GM13977 (cell line): Measurements from ENCODE around the gene WEE2.

Source experiments
- DNase-seq: peaks from one replicate; pipeline ENCODE4 v3.0.0; 2012; ENCODE audit warnings: low spot score
- in situ Hi-C: fragments of 300-500 bp; cut with MboI; formaldehyde crosslinking; loops from one replicate; pipeline ENCODE4 v1.12.0; 2022; ENCODE audit warnings: low sequenced_read_pairs, low pct_unique_long_range_greater_than_20kb, mixed read lengths, inconsistent platforms; ENCODE audit not compliant: unreplicated experiment
- TF ChIP-seq, protein P1 (sequence below): IDR thresholded peaks from 2 replicates; pipeline ENCODE4 v1.5.1; 2012; ENCODE audit warnings: mild to moderate bottlenecking, control low read depth; ENCODE audit not compliant: insufficient read depth; ENCODE audit errors: extremely low read depth, missing control alignments

Gene WEE2

DNA sequence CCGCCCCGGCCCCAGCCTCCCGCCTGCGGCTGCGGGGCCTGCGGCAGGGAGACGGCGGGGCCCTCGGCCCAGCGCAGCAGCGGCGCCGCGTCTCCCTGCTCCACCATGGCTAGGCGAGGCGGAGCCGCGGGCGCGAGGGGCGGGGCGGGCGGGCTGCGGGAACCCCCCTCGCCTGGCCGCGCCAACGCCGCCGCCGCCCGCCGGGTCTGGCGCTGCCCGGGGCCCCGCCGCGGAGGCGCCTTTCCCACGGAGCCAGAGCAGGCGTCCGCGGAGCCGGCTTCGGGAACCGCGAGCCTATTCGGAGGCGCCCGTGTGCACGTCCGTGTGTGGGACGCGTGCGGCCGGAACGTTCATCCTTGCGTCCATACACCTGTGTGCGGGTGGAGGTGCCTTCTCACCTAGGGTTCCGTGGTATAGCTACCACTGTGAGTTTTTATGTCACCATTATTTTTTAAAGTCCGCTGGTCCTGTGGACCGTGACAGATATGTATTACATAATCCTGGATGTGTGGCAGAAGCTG is 6.0 kb upstream of the WEE2 start, which contains the start of gene DENND11:
TSS of gene DENND11 (minus strand) at position 120 of the 521 bp plus-strand sequence. CDS start at position 107, 13 bp downstream.
- in situ Hi-C loops, result no loop called here
- TF ChIP-seq, protein P1, sequence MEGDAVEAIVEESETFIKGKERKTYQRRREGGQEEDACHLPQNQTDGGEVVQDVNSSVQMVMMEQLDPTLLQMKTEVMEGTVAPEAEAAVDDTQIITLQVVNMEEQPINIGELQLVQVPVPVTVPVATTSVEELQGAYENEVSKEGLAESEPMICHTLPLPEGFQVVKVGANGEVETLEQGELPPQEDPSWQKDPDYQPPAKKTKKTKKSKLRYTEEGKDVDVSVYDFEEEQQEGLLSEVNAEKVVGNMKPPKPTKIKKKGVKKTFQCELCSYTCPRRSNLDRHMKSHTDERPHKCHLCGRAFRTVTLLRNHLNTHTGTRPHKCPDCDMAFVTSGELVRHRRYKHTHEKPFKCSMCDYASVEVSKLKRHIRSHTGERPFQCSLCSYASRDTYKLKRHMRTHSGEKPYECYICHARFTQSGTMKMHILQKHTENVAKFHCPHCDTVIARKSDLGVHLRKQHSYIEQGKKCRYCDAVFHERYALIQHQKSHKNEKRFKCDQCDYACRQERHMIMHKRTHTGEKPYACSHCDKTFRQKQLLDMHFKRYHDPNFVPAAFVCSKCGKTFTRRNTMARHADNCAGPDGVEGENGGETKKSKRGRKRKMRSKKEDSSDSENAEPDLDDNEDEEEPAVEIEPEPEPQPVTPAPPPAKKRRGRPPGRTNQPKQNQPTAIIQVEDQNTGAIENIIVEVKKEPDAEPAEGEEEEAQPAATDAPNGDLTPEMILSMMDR, result no peak
- DNase-seq, result peak; percentile 84

DNA sequence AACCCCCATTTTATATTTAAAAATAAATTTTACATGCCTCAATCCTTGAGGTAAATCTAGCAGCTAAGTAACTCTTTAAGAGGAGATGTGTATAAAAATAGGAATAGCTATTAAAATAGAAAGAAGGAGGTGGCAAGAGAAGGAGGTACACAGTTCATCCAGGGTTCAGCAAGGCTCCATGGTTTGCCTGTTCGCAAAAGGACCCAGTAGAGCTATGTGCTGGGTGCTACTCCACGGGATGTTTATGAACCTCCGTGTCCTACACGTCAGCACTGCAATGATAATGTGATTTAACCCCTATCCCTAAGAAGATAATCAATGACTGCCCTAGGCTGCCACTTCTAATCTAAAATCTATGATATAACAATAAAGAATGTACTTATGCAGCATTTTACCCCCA is 5.3 kb upstream of the WEE2 start:
- TF ChIP-seq, protein P1, result no peak
- in situ Hi-C loops, result no loop called here
- no peak for DNase-seq

DNA sequence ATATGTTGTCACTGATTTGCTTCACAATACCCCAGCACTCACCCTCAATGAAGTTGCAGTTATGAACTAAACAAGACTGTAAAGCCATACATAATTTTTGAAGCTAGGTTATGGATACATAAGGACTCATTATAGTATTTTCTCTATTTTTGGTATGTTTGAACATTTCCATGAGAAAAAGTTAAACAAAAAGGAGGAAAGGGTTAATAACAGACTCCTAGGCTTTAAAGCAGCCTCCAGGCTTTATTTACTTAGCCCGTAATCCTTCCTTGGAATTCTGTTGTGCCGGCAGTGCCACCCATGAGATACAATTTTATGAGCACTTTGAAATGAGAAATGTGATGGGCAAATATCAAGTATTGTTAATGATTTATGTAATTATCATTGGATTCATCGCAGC is 4.0 kb upstream of the WEE2 start:
- TF ChIP-seq, protein P1, result no peak
- in situ Hi-C loops, result no loop called here
- no peak for DNase-seq

DNA sequence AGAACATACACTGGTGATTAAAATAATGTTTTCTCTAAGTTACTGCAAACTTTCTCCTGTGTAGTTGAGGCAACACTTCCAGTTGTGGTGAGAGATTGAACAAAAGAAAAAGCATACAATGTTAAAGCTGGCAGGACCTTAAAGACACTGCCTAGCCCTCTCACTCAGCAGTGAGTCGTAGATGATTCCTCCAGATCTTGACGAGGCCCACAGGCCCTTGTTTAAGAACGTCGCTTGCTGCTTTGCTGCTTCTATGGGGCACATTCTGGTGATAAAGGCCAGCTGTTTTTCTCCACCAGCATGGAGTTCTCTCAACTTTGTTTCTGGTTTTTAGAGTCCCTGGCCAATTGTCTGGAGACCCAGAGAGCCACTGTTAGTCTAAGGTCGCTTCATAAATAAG is 3.4 kb upstream of the WEE2 start:
- in situ Hi-C loops, result no loop called here
- TF ChIP-seq, protein P1, result no peak
- no peak for DNase-seq

DNA sequence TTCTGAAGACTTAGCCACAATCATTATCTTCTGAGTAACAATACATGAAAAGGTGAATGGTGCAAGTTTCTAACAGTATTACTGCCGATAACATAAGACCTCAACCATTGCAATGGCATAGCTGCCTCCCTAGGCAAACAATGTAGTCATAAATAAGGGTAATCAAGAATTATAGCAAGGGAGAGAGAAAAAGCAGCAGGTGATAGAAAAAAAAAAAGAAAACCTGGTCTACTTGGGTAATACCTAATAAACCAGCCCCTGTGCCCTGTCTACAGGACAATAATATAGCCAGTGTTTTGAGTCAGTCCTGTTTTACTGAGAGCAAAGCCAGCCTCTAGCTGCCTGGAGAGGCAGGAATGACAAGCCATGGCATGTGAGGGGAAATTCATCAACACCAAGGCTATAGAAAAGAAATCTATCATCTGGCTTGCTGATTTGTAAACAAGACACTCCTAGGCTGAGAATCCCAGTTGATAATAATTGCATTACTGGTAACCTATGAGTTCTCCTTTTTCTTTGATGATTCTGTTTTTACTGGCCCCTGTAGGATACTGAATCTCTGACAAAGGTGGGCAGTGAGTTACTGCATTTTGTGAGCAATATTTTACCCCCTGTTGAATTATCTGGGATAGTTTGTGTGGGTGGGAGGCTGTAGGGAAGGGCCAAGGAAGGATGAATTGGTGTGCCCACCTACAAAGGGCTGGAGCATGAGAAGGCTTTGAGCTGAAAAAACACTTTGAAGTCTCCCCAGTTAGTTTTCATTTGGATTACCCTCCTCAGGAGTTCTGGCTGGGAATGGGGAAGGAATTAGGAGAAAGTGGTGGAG is 1.7 kb upstream of the WEE2 start:
- TF ChIP-seq, protein P1, result no peak
- in situ Hi-C loops, result no loop called here
- DNase-seq, result no peak

DNA sequence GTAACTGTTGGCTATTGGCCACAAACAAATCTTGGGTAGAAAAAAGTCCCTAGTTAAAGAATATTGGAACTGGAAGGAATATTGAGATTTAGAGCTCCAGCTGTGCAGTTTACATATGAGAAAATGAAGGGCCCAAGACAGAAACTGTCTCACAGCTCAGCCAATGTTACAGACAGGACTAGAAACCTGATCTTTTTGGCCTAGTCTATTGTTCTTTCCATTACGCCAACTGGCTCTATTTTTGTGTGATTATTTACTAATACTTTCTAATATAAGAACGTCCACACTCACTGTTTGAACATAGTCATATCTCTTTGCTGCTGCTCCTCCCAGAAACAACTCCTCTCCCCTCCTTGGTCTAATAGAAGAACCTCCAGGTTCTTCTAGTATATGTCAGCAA is 1.2 kb downstream of the WEE2 start:
- in situ Hi-C loops, result no loop called here
- TF ChIP-seq, protein P1, result no peak
- DNase-seq, result no peak
